Endothelial cell of hepatic sinusoid (primary cell): ENCODE results near the gene PTOV1.

Experiments
- in situ Hi-C: cut with HindIII; loops from 2 replicates; pipeline ENCODE4 v1.10.0; 2017; ENCODE audit warnings: low sequenced_read_pairs

Gene PTOV1

DNA sequence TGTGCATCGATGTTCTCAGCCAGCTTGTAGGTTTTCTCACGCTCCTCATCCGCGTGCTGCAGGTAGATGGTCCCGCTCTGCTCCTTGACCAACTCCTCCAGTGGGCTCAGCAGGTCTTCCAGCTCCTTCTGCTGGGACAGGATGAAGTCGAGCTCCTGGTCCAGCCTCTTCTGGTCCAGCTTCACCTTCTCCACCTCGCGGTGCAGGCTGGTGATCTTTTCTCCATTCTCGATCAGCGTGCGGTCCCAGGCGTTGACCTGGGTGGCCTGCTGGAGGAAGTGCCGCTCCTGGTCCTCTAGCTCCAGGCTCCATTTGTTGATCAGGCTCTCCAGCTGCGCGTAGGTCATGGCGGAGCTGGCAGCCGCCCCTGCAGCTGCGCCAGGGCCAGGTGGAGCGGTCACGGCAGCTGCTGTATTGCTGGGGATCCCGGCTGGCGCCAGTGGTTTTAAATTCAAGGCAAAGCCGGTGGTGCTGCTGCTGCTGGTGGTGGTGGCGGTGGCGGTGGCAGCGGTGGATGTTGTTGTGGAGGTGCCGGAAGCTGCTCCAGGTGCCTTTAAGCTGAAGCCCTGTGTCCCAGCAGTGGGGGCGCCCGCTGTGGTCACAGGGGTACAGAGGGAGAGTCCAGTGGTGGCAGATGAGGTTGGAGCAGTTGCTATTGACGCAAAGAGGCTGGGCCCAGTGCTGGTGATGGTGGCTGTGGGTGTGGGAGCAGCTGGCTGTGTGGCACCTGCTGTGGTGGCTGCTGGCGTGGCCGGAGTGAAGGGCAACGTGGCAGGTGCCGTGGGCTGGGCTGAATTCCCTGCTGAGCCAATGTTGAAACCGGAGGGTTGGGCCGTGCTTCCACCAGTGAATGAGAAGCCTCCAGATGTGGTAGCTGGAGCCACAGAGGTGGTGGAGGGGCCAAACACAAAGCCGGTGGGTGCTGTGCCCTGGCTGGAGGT lies 57.8 kb downstream of the PTOV1 start:
- in situ Hi-C loops: no loop called here

DNA sequence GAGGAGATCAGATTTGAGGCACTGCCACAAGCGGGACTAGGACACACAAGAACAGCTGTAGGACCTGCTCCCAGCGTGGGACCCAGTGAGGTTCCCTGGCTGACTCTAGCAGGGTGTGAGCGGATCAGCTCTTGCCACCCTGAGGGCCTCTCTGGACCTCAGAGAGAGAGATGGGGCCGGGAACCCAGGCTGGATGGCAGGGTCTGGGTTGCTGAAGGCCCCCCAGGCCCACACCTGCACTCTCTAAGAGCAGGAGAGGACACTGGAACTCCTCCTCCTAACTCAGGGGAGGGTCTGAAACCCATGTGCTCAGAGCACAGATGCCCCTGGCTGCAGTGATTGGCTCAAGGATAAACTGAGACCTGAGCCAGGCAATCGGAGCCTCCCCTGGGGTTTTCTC lies 59.2 kb downstream of the PTOV1 start:
- in situ Hi-C loops: loop anchor here (5.0 kb wide), 1 partner anchor 78 kb away; no protein-coding TSS in a partner anchor
